DMS114 treated with DMSO at 0.1 percent for 48 hours (cell line): ENCODE results near the gene MAVS.
"Not testable (repeated sequence)": the region's sequence is repeated elsewhere in the genome, so short reads cannot be mapped to it uniquely, and the experiment has no call there.

Source experiments
- DNase-seq: peaks from one replicate; lab custom pipeline; 2025; ENCODE audit not compliant: unreplicated experiment; lab: John Stamatoyannopoulos, UW

MAVS gene

GRCh38 chr20:3885715-3886114 is 39.1 kb downstream of the MAVS start:
- DNase-seq, result no peak

GRCh38 chr20:3887876-3888620 is 41.4 kb downstream of the MAVS start:
- DNase-seq, result peak; percentile 33

DNA sequence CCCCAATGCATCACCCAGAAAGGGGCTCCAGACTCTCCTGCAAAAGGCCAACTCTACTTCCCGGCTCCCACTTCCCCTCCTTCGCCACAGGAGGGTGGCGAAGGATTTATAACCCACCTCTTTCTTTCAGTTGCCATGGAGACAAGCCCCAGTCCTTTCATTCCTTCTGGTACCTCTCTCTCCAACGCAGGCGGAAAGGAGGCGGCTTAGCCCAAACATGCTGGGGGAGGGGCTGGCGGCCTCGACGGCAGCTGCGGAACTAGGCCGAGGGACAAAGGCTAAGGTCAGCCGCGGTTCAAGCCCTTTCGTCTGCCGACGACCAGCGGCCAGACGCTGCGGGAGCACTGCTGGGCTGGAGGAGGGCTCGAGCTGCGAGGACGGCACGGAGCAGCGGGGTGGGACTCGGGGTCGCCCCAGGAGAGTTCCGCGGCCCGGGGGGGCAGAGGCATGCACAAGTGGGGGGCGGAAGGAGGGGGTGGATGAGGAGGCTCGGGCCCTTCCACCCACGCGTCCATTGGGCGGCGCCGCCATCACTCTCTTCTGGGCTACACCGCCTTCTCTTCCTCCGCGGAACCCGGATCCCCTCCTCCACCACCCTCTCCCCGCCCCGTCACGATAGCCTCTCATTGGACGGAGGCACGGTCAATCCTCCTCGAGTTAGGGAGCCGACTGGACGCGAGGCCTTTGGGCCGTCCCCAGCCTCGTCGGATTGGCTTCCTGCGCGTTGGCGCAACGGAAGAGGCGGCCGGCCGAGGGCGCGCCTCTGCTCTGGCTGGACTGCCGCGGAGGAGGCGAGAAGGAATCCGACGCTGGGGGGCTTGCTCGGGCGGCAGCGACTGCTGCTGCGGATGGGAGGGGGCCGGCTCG is 42.2 kb downstream of the MAVS start, which contains the start of gene PANK2:
PANK2 (plus strand) TSS at position 766 of the 867 bp plus-strand sequence.
- peak; percentile 96 for DNase-seq

DNA sequence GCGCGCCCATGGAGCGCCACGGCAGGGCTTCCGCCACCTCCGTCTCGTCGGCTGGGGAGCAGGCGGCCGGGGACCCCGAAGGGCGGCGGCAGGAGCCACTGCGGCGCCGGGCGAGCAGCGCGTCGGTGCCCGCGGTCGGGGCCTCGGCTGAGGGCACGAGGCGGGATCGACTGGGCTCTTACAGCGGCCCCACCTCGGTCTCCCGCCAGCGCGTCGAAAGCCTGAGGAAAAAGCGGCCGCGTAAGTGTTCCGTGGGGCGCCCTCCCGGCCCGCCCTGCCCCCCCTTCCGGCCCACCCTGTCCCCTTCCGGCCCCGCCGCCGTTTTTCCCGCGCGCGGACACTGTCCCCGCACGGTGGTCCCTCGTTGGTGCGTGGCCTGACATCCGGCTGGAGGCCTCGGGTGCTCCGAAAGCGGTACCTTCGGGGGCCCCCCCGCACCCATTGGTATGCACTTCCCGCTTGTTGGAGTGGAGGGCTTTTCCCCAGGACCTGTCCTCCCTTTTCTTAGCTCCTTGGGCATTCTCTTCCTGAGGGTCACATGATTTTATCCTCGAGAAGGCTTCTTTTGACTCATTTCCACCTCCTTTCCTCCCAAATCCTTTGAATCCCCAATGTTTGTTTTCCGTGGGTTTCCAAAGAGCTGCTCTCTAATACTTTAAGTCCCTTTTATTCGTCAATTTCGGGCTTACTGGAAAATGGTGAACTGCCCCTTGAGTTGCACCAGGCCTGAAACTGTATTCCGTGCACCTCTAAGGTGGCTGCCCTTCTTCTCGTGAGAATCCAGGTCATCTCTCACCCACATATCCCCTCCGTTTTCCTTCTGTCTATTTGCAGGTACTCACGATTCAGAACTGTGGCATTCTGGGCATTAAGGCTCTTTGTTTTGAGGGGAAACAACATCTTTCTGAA is 43.1 kb downstream of the MAVS start:
- DNase-seq, result no peak

DNA sequence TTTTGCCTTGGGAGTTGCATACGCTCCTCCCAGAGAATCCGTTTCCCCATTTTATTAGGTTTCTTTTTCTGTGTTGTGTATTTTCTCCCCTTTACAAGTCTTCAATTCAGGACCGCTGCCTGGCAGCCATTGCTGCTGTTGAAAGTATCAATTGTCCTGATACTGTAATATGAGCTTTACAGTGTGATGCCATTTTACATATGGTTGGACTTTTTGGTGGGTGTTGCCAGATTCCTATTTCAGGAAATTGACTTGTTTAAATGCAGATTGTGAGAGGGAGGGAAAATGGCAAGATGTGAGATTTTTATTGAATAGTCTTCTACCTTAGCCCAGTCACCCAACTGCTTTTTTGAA is 43.7 kb downstream of the MAVS start:
- DNase-seq, result no peak

GRCh38 chr20:3890999-3891929 is 44.6 kb downstream of the MAVS start:
- no peak for DNase-seq

DNA sequence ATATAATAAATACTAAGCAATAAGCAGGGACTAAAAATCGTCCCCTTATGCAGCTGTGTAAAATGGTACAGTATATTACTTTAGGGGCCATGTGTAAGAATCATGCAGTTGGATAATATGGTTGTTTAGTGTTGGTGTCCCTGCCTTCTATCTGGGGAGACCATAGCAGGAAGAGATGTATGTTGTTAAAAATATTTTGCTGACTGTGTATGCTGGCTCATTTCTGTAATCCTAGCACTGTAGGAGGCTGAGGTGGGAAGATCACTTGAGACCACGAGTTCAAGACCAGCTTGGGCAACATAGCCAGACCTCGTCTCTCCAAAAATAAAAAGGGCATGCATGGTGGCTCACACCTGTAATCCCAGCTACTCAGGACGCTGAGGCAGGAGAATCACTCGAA is 48.2 kb downstream of the MAVS start:
- DNase-seq, result no peak

GRCh38 chr20:3896302-3896701 is 49.7 kb downstream of the MAVS start:
- no peak for DNase-seq

- no peak for DNase-seq
Observed at GRCh38 chr20:3896853-3897583, 50.4 kb downstream of the MAVS start.

DNA sequence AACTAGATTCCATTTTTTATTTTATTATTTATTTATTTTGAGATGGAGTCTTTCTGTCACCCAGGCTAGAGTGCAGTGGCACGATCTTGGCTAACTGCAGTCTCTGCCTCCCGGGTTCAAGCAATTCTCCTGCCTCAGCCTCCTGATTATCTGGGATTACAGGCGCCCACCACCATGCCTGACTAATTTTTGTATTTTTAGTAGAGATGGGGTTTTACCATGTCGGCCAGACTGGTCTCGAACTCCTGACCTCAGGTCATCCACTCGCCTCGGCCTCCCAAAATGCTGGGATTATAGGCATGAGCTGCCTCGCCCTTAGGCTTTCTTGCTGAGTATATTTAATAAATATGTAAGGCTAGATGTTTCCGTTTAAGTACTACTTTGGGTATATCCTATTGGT is 51.5 kb downstream of the MAVS start:
- DNase-seq, result not testable (repeated sequence)

DNA sequence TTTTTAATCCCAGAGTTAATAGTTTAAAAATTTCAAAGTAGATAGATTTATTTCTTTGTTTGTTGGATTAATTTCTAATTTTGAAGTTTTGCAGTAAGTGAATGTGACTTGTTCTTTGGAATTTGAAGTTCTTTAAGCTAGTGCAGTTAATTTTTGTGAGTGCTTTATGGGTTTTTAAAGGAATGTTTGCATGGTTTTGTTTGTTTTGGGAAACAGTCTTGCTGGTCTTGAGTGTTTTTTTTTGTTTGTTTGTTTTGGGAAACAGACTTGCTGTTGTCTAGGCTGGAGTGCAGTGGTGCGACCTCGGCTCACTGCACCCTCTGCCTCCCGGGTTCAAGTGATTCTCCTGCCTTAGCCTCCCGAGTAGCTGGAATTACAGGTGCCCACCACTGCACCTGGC is 52.0 kb downstream of the MAVS start:
- no peak for DNase-seq

GRCh38 chr20:3900187-3900604 is 53.6 kb downstream of the MAVS start:
- DNase-seq, result no peak

DNA sequence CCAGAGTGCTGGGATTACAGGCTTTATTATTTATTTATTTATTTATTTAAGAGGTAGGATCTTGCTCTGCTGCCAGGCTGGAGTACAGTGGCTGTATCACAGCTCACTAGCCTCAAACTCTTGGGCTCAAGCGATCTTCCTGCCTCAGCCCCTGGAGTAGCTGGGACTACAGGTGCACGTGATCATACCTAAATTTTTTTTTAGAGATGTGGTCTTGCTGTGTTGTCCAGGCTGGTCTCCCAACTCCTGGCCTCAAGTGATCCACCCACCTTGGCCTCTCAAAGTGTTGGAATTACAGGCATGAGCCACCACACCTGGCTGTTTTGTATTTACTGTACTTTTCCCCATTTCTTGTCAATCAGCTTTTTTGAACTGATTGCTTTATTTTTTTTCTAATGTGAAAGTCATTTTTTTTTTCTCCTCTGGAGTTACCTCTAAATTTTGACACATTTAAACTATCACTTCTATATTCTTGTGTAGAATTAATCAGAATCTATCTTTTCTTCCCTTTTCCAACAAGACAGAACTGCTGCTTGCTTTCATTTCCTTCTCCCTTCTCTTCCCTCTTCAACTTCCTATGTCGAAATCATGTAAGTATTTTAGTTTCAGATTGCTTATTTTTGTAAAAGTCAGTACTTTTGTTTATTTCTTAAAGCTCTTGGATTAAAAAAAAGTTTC is 54.5 kb downstream of the MAVS start:
- no peak for DNase-seq

GRCh38 chr20:3901706-3902440 is 55.2 kb downstream of the MAVS start:
- DNase-seq, result no peak

GRCh38 chr20:3902446-3902845 is 55.8 kb downstream of the MAVS start:
- no peak for DNase-seq

DNA sequence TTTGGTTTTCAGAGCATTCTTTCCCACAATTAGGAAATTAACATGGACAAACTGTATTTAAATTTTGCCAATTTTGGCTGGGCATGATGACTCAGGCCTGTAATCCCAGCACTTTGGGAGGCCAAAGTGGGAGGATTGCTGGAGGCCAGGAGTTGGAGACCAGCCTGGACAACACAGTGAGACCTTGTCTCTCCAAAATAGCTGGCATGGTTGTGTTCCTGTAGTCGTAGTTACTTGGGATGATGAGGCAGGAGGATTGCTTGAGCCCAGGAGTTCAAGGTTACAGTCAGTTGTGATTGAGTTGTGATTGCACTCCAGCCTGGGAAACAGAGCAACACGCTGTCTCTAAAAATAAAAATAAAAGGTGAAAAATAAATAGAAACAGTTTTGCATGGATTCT is 57.6 kb downstream of the MAVS start:
- no peak for DNase-seq

DNA sequence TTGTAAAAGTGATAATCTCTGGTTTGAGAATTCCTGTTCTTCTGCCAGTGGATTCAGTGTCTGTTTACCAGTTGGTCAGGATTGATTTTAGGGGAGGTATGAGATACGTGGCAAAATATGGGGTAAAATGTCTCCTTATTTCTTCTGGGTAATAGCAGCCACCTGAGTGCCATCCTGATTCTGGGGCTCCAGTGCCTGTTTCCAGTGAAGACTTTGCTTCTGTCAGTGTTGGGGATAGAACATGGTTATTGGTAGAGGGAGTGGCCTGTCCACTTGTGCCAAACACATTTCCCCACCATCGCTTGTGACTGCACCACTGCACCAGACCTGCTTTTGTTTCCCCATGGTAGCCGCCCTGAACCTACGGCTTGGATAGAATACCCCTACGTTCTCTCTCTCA is 58.2 kb downstream of the MAVS start:
- DNase-seq, result no peak
